ENCODE measurements around the gene ARHGEF39.

ARHGEF39 gene

GRCh38 chr9:35690614-35691333 lies 25.8 kb upstream of the ARHGEF39 start:
- no peak for DNase-seq

GRCh38 chr9:35690294-35690613 lies 25.3 kb upstream of the ARHGEF39 start:
- no peak for DNase-seq

- DNase-seq, result no peak
Observed at GRCh38 chr9:35689542-35690293, 24.7 kb upstream of the ARHGEF39 start, which contains the start of gene TPM2. Gene TPM2 (minus strand): TSS chr9:35689925. CDS start chr9:35689817, 108 bp downstream.

- DNase-seq, result no peak
Observed at GRCh38 chr9:35688558-35689541, 23.9 kb upstream of the ARHGEF39 start.

GRCh38 chr9:35687972-35688557 lies 23.1 kb upstream of the ARHGEF39 start:
- no peak for DNase-seq

- DNase-seq, result no peak
Observed at GRCh38 chr9:35687306-35687705, 22.3 kb upstream of the ARHGEF39 start.

- DNase-seq, result no peak
Observed at GRCh38 chr9:35686222-35687203, 21.5 kb upstream of the ARHGEF39 start.

- no peak for DNase-seq
Observed at GRCh38 chr9:35685506-35685905, 20.5 kb upstream of the ARHGEF39 start.

GRCh38 chr9:35684921-35685320 lies 19.9 kb upstream of the ARHGEF39 start:
- DNase-seq, result no peak

- DNase-seq, result no peak
Observed at GRCh38 chr9:35683323-35683722, 18.3 kb upstream of the ARHGEF39 start.

GRCh38 chr9:35682520-35683315 lies 17.7 kb upstream of the ARHGEF39 start:
- no peak for DNase-seq

- DNase-seq, result no peak
Observed at GRCh38 chr9:35682051-35682450, 17.1 kb upstream of the ARHGEF39 start.

GRCh38 chr9:35681341-35682002 lies 16.5 kb upstream of the ARHGEF39 start:
- no peak for DNase-seq

- DNase-seq, result no peak
Observed at GRCh38 chr9:35680331-35681105, 15.5 kb upstream of the ARHGEF39 start.

GRCh38 chr9:35679766-35680330 lies 14.9 kb upstream of the ARHGEF39 start:
- DNase-seq, result no peak

GRCh38 chr9:35679091-35679490 lies 14.1 kb upstream of the ARHGEF39 start:
- DNase-seq, result no peak

- no peak for DNase-seq
Observed at GRCh38 chr9:35675732-35676392, 10.9 kb upstream of the ARHGEF39 start.

GRCh38 chr9:35675204-35675603 lies 10.2 kb upstream of the ARHGEF39 start:
- no peak for DNase-seq

- no peak for DNase-seq
Observed at GRCh38 chr9:35674025-35674361, 9.0 kb upstream of the ARHGEF39 start.
